Omental fat pad (tissue), 4 donors: ENCODE results near the gene HCN3. TPM values are rescaled to one million over a fixed set of nuclear protein-coding genes. Genes with fewer than 3 reads are reported as not detected.

Experiments
- ATAC-seq: fragments of 150-250 bp; one replicate; pipeline ENCODE4 v1.9.1; 2016; ENCODE audit warnings: mild to moderate bottlenecking, moderate library complexity; ENCODE audit not compliant: low FRiP score
- DNase-seq: peaks from one replicate; pipeline ENCODE4 v3.0.0-alpha.2; 2019; ENCODE audit warnings: low spot score
- total RNA-seq, 4 donors: library from RNA; depleted of rRNA; stranded (reverse); fragments of >200 nt; gene quantifications; one replicate each; pipeline ENCODE4 v1.1.0, GENCODE V29; 2016
- TF ChIP-seq, protein P1 (sequence below), 3 donors: fragments of 450-650 bp; IDR thresholded peaks; one replicate each; pipeline ENCODE4 v1.5.1; 2016 to 2017; ENCODE audit warnings: antibody characterized with exemption in 3 of 3, mild to moderate bottlenecking in 3 of 3, moderate library complexity in 2 of 3

Gene HCN3
- total RNA-seq, 4 donors from 2014 or later: 0.36 to 2.3 (median 1.2) TPM

DNA sequence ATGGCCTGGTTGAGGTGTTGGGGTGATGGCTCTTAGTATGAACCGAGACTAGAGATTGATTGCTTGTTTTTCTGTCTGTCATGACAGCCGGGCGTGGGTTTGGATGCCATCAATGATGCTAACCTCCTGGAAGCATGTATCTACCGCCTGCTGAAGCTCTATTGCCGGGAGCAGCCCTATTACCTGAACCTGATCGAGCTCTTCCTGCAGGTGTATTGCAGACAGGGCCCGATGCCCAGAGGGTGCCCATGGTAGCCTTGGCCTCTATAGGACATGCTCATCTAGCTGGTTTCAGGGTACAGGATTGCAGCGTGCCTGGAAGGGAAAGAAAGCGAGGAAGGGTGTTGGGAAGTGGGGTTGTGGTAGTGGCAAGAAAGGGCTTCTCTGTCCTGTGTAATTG, 40.8 kb downstream of the HCN3 start:
- no peak for ATAC-seq
- DNase-seq: no peak
- TF ChIP-seq, protein P1, sequence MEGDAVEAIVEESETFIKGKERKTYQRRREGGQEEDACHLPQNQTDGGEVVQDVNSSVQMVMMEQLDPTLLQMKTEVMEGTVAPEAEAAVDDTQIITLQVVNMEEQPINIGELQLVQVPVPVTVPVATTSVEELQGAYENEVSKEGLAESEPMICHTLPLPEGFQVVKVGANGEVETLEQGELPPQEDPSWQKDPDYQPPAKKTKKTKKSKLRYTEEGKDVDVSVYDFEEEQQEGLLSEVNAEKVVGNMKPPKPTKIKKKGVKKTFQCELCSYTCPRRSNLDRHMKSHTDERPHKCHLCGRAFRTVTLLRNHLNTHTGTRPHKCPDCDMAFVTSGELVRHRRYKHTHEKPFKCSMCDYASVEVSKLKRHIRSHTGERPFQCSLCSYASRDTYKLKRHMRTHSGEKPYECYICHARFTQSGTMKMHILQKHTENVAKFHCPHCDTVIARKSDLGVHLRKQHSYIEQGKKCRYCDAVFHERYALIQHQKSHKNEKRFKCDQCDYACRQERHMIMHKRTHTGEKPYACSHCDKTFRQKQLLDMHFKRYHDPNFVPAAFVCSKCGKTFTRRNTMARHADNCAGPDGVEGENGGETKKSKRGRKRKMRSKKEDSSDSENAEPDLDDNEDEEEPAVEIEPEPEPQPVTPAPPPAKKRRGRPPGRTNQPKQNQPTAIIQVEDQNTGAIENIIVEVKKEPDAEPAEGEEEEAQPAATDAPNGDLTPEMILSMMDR (IDR thresholded peaks at IDR 0.05): no peak

DNA sequence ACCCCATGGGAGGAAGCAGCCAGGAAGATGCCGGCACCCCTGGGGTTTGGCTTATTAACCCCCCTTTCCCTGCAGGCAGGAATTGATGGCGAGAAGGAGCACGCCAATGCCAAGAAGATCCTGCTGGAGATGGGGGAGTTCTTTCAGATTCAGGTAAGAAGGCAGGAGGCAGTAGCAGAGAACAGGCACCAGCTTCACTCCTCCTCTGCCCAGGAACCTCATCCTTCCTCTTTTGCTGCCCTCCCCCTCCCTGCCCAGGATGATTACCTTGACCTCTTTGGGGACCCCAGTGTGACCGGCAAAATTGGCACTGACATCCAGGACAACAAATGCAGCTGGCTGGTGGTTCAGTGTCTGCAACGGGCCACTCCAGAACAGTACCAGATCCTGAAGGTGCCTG, 42.3 kb downstream of the HCN3 start:
- ATAC-seq: no peak
- no peak for DNase-seq
- TF ChIP-seq, protein P1 (IDR thresholded peaks at IDR 0.05): no peak

DNA sequence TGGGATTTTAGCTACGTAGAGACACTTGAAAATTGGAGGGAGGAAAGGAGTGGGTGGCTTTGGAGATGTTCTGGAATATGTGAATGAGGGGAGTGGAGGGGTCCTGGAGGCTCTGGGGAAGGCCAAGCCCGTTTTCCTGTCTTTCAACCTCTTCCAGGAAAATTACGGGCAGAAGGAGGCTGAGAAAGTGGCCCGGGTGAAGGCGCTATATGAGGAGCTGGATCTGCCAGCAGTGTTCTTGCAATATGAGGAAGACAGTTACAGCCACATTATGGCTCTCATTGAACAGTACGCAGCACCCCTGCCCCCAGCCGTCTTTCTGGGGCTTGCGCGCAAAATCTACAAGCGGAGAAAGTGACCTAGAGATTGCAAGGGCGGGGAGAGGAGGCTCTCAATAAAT, 43.0 kb downstream of the HCN3 start:
- TF ChIP-seq, protein P1 (IDR thresholded peaks at IDR 0.05): no peak
- no peak for ATAC-seq
- no peak for DNase-seq

DNA sequence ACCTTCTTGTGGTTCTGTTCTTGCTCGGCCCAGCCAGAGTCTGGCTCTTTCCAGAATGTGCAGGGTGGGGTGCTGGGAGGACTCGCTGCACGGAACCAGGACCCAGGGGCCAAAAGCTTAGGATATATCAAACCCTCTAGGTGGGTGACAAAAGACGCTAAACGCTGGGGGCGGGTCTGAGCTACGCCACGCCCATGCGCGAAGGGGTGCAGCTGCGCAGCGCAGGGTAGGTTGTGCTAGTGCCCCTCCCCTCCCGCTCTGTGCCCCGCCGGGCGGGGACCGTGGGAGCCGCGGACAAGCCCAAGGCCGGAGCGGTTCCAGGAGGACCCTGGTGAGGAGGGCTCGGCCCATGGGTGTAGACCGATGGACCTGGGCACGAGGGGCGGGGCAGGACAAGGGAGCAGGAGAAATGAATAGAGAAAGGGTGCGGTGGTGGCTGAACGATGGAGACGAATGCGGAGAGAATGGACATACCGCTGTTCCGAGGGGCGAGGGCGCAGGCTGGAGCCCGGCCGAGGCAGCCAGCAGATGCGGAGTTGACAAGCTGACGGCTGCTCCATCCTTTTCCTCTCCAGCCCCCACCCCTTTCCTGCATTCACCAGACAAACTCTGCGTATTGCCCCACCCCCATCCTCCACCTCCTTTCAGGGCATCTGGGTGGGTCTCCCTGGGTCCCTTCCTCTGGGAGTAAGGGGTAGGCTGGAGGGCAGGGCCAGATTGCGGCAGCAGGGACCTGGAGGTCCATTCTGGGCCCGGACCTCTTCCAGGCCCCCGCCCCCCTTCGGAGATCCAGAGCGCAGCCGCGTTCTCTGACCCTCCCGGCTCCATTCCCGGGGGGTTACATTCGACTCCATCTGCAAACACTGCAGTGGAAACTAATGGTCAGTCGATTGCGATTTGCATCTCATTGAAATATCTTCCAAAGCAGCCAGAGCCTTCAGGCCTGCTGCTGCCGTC, 43.7 kb downstream of the HCN3 start, which contains the start of gene RUSC1:
RUSC1 (plus strand) TSS at position 234 of the 957 bp plus-strand sequence. CDS start 880 bp downstream, outside the sequence.
- no peak for ATAC-seq
- TF ChIP-seq, protein P1 (IDR thresholded peaks at IDR 0.05): no peak
- peak; percentile 55 for DNase-seq

DNA sequence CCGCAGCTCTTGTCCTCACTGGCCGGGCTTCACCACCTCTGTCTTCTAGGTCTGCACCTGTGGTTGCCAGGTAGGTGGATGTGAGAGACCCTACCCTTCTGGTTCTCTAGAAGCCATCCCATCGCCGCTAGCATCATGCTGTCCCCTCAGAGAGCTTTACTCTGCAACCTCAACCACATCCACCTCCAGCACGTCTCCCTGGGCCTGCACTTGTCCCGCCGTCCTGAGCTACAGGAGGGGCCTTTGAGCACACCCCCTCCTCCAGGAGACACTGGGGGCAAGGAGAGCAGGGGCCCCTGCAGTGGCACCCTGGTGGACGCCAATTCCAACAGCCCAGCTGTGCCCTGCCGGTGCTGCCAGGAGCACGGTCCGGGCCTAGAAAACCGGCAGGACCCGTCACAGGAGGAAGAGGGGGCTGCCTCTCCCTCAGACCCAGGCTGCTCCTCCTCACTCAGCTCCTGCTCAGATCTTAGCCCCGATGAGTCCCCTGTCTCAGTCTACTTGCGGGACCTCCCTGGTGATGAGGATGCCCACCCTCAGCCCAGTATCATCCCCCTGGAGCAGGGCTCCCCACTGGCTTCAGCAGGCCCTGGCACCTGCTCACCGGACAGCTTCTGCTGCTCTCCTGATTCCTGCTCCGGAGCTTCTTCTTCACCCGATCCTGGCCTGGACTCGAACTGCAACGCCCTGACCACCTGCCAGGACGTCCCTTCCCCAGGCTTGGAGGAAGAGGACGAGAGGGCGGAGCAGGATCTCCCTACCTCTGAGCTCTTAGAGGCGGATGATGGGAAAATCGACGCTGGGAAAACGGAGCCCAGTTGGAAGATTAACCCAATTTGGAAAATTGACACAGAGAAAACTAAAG, 44.6 kb downstream of the HCN3 start:
- ATAC-seq: no peak
- no peak for DNase-seq
- TF ChIP-seq, protein P1 (IDR thresholded peaks at IDR 0.05): no peak

DNA sequence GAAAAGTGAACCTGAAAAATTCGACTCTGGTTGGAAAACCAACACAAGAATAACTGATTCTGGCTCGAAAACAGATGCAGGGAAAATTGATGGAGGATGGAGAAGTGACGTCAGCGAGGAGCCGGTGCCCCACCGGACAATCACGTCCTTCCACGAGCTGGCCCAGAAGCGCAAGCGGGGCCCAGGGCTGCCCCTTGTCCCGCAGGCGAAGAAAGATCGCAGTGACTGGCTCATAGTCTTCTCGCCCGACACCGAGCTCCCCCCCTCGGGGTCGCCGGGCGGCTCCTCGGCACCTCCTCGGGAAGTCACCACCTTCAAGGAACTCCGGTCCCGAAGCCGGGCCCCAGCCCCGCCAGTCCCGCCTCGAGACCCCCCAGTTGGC, 45.3 kb downstream of the HCN3 start:
- ATAC-seq: no peak
- no peak for DNase-seq

More for the DNA sequence above, 45.3 kb downstream of the HCN3 start:
- TF ChIP-seq, protein P1 (IDR thresholded peaks at IDR 0.05): no peak
